ENCODE data around the gene SCIN.
"Not testable (repeated sequence)": the region's sequence is repeated elsewhere in the genome, so short reads cannot be mapped to it uniquely, and the experiment has no call there.

Gene SCIN

GRCh38 chr7:12570534-12571461, at the start of gene SCIN:
SCIN (plus strand) TSS chr7:12570720; CDS start chr7:12570787, 67 bp downstream.
- peak; percentile 98 for DNase-seq

- DNase-seq: peak; percentile 81
Observed at GRCh38 chr7:12524794-12525386, 45.6 kb upstream of the SCIN start.

GRCh38 chr7:12526693-12527092, 43.8 kb upstream of the SCIN start:
- not testable (repeated sequence) for DNase-seq

GRCh38 chr7:12527670-12528069, 42.9 kb upstream of the SCIN start:
- not testable (repeated sequence) for DNase-seq

GRCh38 chr7:12529971-12530710, 40.4 kb upstream of the SCIN start:
- no peak for DNase-seq

- no peak for DNase-seq
Observed at GRCh38 chr7:12531784-12532183, 38.7 kb upstream of the SCIN start.

- no peak for DNase-seq
Observed at GRCh38 chr7:12534046-12534445, 36.5 kb upstream of the SCIN start.

- DNase-seq: no peak
Observed at GRCh38 chr7:12539681-12540080, 30.8 kb upstream of the SCIN start.

GRCh38 chr7:12540850-12541249, 29.7 kb upstream of the SCIN start:
- DNase-seq: no peak

GRCh38 chr7:12543586-12543985, 26.9 kb upstream of the SCIN start:
- DNase-seq: no peak

GRCh38 chr7:12549106-12549505, 21.4 kb upstream of the SCIN start:
- no peak for DNase-seq

GRCh38 chr7:12550956-12551355, 19.6 kb upstream of the SCIN start:
- DNase-seq: no peak

GRCh38 chr7:12552876-12553275, 17.6 kb upstream of the SCIN start:
- DNase-seq: no peak

- no peak for DNase-seq
Observed at GRCh38 chr7:12553416-12553815, 17.1 kb upstream of the SCIN start.

GRCh38 chr7:12554351-12554750, 16.2 kb upstream of the SCIN start:
- peak; percentile 33 for DNase-seq

GRCh38 chr7:12554872-12555271, 15.6 kb upstream of the SCIN start:
- DNase-seq: peak; percentile 29

- not testable (repeated sequence) for DNase-seq
Observed at GRCh38 chr7:12555695-12556094, 14.8 kb upstream of the SCIN start.

GRCh38 chr7:12556139-12556792, 14.3 kb upstream of the SCIN start:
- DNase-seq: not testable (repeated sequence)

- peak; percentile 72 for DNase-seq
Observed at GRCh38 chr7:12557282-12557681, 13.2 kb upstream of the SCIN start.

- peak; percentile 70 for DNase-seq
Observed at GRCh38 chr7:12564996-12565764, 5.3 kb upstream of the SCIN start.

- DNase-seq: no peak
Observed at GRCh38 chr7:12565873-12566272, 4.6 kb upstream of the SCIN start.

- no peak for DNase-seq
Observed at GRCh38 chr7:12567015-12567414, 3.5 kb upstream of the SCIN start.
